GM13977 (cell line): Measurements from ENCODE around the gene POLN.
"Not testable (repeated sequence)": the region's sequence is repeated elsewhere in the genome, so short reads cannot be mapped to it uniquely, and the experiment has no call there.

Experiments
- DNase-seq: peaks from one replicate; pipeline ENCODE4 v3.0.0; 2012; ENCODE audit warnings: low spot score
- CTCF ChIP-seq: IDR thresholded peaks from 2 replicates; pipeline ENCODE4 v1.5.1; 2012; ENCODE audit warnings: mild to moderate bottlenecking, control low read depth; ENCODE audit not compliant: insufficient read depth; ENCODE audit errors: extremely low read depth, missing control alignments
- in situ Hi-C: fragments of 300-500 bp; cut with MboI; formaldehyde crosslinking; loops from one replicate; pipeline ENCODE4 v1.12.0; 2022; ENCODE audit warnings: low sequenced_read_pairs, low pct_unique_long_range_greater_than_20kb, mixed read lengths, inconsistent platforms; ENCODE audit not compliant: unreplicated experiment

The POLN gene

GRCh38 chr4:2042204-2042946, 199.5 kb downstream of the POLN start:
- peak; percentile 86 for DNase-seq
- TF ChIP-seq CTCF: peak; percentile 16
- in situ Hi-C loops: no loop called here

GRCh38 chr4:2041239-2042130, 200.4 kb downstream of the POLN start:
- DNase-seq: peak; percentile 98
- in situ Hi-C loops: no loop called here

DNA sequence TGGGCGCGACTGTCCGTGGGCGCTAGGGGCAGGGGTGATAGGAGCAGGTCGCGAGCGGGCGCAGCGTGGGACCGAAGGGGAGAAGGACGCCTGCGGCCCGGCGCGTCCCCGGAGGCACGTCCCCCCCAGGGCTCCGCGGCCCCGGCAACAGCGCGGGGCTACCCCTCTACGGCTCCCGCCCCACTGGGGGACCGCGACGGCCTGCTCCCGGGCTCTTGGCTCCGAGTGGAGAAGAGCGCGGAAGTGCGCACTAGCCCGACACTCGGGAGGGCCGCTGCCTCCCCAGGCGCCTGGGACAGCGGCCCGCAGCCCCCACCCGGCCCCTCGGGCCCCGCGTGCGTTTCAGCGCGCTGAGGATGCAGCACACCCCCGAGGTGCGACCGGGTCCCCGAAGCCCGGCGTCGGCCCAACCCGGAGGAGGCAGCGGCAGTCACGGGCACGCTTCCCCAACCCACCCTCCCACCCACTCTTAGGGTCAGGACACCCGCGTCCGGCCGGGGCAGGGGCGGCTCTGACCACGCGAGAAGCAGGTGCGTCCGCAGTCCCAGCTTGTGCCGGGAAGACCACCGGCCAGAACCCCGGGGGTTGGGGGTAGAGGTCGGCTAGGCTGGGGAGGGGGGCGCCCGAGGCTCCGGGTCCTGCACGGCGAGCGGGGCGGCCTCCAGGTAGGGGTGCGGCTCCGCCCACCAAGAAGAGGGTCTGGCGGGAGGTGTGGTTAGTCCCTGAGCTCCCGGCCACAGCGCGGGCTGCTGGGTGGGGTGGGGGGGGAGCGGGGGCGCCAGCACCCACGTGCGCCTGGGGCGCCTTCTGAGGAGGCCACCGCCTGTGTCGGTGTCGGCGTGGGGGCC, 201.3 kb downstream of the POLN start:
- no peak for TF ChIP-seq CTCF
- DNase-seq: peak; percentile 51
- in situ Hi-C loops: no loop called here

More at GRCh38 chr4:2041239-2042130, 200.4 kb downstream of the POLN start:
- no peak for TF ChIP-seq CTCF

- DNase-seq: no peak
- in situ Hi-C loops: no loop called here
- TF ChIP-seq CTCF: no peak
Measured at GRCh38 chr4:2036866-2037265, 205.1 kb downstream of the POLN start.

DNA sequence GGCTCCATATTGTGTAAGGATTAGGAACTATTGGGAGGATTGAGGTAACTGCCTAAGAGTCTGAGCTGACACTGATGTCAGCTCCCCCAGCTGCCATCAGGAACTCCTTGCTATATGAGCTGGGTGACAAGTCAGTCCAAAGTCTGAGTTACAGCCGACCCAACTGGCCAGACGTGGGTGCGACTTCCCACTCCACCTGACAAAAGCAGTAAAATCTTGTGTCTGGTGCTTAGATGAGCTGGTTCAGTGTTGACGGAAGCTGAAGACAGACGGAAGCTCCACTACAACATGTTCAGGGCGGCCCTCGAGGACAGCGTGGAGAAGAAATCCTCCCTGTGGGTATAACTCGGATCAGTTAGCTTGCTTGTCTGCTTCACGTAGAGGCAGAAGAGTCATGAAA, 205.6 kb downstream of the POLN start:
- DNase-seq: no peak
- in situ Hi-C loops: no loop called here
- TF ChIP-seq CTCF: no peak

- DNase-seq, in situ Hi-C loops: not testable (repeated sequence)
Measured at GRCh38 chr4:2031161-2031560, 210.8 kb downstream of the POLN start.

- DNase-seq, in situ Hi-C loops: not testable (repeated sequence)
Measured at GRCh38 chr4:2027120-2027519, 214.8 kb downstream of the POLN start.
